GM18870 (cell line): Measurements from ENCODE around the gene SEMA3B.
"Not testable (repeated sequence)": the region's sequence is repeated elsewhere in the genome, so short reads cannot be mapped to it uniquely, and the experiment has no call there.

Source experiments
- ATAC-seq: cut with Tn5 transposase; IDR thresholded peaks from one replicate; pipeline ENCODE4 v1.9.1; 2021; ENCODE audit warnings: moderate library complexity; ENCODE audit not compliant: unreplicated experiment

Gene SEMA3B

GRCh38 chr3:50271314-50271936 lies 2.5 kb downstream of the SEMA3B start:
- no peak for ATAC-seq

- not testable (repeated sequence) for ATAC-seq
Observed at GRCh38 chr3:50272538-50272910, 3.6 kb downstream of the SEMA3B start.

- ATAC-seq = peak; percentile 71
Observed at GRCh38 chr3:50272911-50273688, 4.2 kb downstream of the SEMA3B start.

GRCh38 chr3:50273689-50274065 lies 4.7 kb downstream of the SEMA3B start:
- ATAC-seq = no peak

GRCh38 chr3:50274371-50275104 lies 5.6 kb downstream of the SEMA3B start:
- no peak for ATAC-seq

GRCh38 chr3:50275141-50275995 lies 6.4 kb downstream of the SEMA3B start:
- no peak for ATAC-seq

- ATAC-seq = no peak
Observed at GRCh38 chr3:50275996-50276761, 7.2 kb downstream of the SEMA3B start.

- no peak for ATAC-seq
Observed at GRCh38 chr3:50276762-50277101, 7.8 kb downstream of the SEMA3B start.

- ATAC-seq = no peak
Observed at GRCh38 chr3:50278123-50278879, 9.4 kb downstream of the SEMA3B start.

GRCh38 chr3:50278880-50279224 lies 9.9 kb downstream of the SEMA3B start, which contains the start of gene LSMEM2:
TSS of gene LSMEM2 (plus strand) at chr3:50279087. CDS start at chr3:50279114, 27 bp downstream.
- no peak for ATAC-seq

- ATAC-seq = no peak
Observed at GRCh38 chr3:50279255-50280016, 10.5 kb downstream of the SEMA3B start.

GRCh38 chr3:50284121-50284520 lies 15.2 kb downstream of the SEMA3B start:
- not testable (repeated sequence) for ATAC-seq

GRCh38 chr3:50286322-50287227 lies 17.6 kb downstream of the SEMA3B start:
- no peak for ATAC-seq

- ATAC-seq = no peak
Observed at GRCh38 chr3:50287262-50287661, 18.3 kb downstream of the SEMA3B start.

- ATAC-seq = no peak
Observed at GRCh38 chr3:50288387-50289007, 19.6 kb downstream of the SEMA3B start.

GRCh38 chr3:50289130-50289529 lies 20.2 kb downstream of the SEMA3B start:
- no peak for ATAC-seq

- ATAC-seq = no peak
Observed at GRCh38 chr3:50290161-50290641, 21.3 kb downstream of the SEMA3B start.
